Right ventricle myocardium superior (tissue), 1 donor: Measurements from ENCODE around the gene TBX19. TPM values are rescaled to one million over a fixed set of nuclear protein-coding genes. Genes with fewer than 3 reads are reported as not detected.

Experiments used
- ATAC-seq: fragments of 200-7000 bp; cut with Tn5 transposase; one replicate; pipeline ENCODE4 v1.9.1; 2020; ENCODE audit warnings: mild to moderate bottlenecking; ENCODE audit not compliant: poor library complexity
- DNase-seq: peaks from one replicate; pipeline ENCODE4 v3.0.0-alpha.2; 2020
- intact Hi-C: fragments of 100-400 bp; cut with DNase I; formaldehyde crosslinking; loops from one replicate; pipeline ENCODE4 v1.11.2; 2022
- long read RNA-seq: library from polyadenylated mRNA; unstranded; transcript quantifications from one replicate; pipeline ENCODE4 v2.0.0, GENCODE V29; 2021
- total RNA-seq: library from RNA; stranded (reverse); fragmentation: NEBNext Ultra II Directional; extraction: Animal tissue kit (Norgen Biotek cat#: 25700); gene quantifications from one replicate; pipeline ENCODE4 v1.2.1, GENCODE V29; 2021
- donor health status: DM: no; HTN: yes; CAD: no; lungs with severe emphysema.

TBX19 gene
- 0.40 TPM for total RNA-seq
- long read RNA-seq = 0 reads

DNA sequence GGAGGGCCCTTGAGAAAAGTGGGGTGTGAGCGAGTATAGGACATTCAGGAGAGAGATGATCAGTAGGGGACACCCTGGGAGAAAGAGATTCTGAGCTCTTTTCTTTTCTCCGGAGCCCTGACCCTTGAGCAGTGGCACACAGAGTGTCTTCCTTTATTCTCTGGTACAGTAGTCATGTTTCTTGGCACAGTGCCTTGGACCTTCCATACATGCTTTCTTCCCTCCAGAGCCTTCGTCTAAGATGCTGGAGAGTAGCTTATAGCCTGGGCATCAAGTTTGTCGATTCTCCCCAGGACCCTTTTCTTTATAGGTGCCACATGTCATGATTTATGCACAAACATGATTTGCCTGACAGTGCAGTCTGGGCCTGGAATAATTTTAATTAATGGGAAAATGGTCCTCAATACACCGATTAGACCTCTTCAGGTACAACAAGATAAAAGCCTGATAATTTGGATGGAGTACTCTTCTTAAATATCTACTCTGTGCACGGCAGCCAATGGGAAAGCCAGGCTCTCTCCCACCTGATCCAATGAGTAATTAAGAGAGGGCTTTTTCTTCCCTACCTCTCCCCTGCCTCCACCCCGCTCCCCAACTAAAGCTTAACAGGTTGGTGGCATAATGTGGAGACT lies at the start of gene TBX19:
TSS of gene TBX19 (plus strand) at position 582 of the 632 bp plus-strand sequence. CDS start 214 bp downstream, outside the sequence.
- intact Hi-C loops = no loop called here
- ATAC-seq = no peak
- DNase-seq = no peak

DNA sequence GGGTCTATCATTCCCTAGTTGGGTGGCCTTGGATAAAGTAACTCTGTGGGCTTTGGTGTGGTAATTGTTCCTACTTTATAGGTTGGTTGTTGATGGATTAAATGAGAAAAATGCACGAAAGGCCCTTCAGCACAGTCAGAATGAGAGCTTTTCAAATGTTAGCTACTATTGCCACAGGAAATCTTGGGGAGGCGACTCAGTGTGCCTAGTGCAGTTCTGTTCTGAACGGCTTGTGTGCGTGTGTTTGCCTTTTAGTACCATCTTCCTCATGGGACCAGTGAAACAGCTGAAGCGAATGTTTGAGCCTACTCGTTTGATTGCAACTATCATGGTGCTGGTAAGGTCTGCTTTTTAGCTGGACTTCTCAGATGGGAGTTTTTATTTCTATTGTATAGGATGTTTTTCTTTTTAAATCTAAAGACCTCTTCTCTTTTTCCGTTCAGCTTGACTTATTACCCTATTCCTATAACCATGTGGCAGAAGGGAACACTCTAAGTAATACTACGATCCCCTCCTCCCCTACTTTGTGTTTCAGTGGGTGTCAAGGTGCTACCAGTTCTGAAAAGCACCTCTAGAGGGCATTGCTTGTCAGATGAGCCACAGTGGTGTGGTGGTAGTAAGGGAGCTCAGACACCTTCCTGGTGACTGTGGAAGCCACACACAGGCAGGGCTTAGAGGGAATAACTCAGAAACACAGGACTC lies 45.7 kb upstream of the TBX19 start:
- intact Hi-C loops = no loop called here
- DNase-seq (no peak), ATAC-seq (peak; percentile 59)

DNA sequence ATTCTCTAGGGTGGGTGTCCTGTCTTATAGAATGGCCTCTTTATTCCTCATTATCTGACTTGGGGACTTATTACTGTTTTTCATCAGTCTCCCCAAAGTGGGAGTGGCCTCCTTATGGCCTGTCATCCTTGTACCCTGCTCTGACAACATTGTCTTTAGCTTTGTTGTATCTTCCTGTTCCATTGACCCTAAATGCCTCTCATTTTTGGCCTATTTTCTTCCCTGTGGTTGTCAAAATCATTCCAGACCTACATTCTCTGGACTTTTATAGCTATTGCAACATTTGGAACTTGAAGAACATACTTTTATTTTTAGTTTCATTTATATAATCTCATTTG lies 45.2 kb upstream of the TBX19 start:
- intact Hi-C loops = no loop called here
- ATAC-seq (no peak), DNase-seq (no peak)

DNA sequence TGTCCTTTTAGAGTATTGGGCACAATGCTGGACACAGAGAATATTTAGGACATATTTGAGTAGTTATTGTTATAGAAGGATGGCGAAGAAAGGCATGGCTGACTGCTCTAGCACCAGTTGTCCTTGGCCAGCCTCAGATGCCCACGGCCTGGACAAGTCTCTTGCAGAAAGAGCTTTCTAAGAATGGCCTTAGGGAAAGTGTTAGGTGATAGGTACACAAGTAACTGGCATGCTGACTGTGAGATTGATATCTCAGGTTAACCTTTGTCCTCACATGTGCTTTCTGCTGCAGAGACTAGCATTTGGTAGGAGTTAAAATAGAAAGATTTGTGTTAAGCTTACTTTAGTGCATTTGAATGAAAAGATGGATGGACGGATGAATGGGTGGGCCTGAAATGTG lies 44.7 kb upstream of the TBX19 start:
- no peak for DNase-seq
- intact Hi-C loops = no loop called here
- ATAC-seq = no peak

DNA sequence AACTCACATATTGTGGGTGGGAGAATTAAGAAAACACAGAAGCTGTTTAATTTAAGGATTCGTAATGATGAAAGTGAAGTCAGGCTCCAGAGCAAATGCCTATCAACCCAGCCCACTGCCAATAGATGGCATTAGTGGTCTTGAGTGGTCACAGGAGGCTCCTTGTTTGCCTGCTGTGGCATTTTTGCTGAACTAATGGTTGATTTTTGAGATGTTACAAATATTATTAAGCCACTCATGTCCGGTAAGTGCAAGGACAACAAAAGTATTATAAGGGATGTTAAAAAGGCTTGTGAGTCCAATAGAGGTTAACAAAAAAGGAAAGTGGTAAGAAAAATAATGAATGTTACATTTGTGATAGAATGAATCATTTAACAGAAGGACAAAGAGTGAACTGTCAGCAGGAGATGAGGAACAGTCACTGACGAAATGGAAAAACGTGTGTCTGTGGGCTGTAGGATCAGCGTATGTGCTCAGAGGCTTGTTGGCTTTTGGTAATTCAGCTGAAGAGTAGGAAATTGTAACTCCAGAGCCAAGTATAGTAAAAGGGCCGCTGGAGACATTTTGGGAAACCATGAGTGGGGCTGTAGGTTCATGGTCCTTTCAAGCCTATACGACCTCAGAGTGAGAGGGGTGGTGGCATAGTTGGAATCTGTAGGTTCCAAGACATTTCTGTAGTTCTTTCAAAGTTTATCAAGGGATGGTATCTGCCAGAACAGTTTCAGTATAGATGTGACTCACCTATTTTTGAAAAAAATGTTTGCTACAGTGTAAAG lies 43.7 kb upstream of the TBX19 start:
- intact Hi-C loops = no loop called here
- no peak for DNase-seq
- ATAC-seq = no peak

DNA sequence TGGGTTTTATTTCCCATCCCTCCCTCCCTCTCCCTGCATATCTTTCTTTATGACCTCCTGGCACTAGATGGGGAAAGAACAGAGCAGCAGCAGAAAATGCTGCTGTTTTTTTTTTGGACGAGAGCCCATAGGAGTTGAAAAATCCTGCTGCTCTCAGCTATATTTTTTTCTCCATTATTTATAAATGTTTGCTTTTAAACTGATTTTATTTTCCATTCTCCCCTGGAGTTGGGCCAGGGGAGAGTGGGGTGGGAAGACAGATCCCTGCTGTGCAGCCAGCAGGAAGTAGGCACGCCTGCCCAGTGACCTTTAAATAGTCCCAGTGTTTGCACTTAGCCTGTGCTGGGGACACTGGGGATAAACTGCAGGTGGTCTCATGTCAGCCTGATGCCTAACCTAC lies 37.5 kb upstream of the TBX19 start:
- intact Hi-C loops = no loop called here
- ATAC-seq (peak; percentile 79), DNase-seq (no peak)

DNA sequence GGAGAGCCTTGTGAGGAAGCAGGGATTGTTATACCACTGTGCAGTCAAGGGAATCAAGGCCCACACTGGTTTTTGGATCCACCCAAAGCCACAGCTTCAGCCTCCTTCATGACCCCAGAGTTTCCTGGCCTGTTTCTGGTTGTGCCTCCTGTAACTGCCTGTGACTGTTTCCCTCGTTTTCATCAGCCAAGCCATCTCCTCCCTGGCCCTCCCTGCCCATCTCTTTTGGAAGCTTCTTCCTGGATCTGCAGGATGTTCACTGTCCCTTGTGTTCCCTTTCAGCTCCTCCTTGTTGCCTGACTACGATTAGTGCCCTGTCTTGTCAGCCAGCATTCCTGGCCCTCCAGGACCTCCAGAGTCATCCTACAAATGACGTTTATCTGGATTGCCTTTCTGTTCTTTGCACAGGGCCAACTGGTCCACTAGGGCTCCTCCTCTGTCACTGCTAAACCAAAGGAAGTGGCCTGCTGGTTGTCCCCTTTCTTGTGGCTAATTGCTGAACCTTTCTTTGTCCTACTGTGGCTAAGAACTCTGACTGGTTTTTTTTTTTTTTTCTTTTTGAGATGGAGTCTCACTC lies 37.0 kb upstream of the TBX19 start:
- ATAC-seq = peak; percentile 58
- DNase-seq = no peak
- intact Hi-C loops = no loop called here

DNA sequence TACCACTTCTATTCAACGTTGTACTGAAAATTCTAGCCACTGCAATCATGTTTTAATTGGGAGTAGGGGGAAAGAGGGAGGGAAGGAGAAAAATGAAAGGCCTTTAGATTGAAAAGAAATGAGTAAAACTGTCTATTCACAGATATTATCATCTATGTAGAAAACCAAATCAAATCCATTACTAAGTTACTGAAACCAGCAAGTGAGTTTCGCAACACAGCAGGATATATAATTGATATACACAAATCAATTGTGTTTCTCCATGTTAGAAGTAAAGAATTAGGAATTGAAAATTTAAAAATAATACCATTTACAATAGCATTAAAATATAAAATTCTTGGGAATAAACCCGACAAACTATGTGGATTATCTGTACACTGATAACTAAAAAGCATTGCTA lies 35.6 kb upstream of the TBX19 start:
- intact Hi-C loops = no loop called here
- ATAC-seq = no peak
- no peak for DNase-seq

DNA sequence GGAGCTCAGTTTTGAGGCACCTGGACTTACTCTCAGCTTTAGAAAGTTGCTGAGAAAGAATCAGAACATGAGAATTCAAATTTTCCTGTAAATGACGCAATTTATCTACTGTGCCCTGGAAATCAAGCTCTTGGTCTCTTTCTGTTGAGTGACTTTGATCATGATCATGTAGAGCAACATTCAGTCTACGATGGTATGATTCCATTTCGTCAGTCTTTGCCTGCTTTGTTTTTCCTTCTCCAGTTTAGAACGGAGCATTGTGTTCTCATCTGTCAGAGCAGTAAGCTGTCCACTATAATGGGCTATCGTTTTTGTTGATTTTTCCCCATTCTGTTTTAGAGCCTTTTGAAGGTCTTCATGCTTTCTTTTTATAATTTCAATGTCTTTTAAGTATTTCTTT lies 34.2 kb upstream of the TBX19 start:
- intact Hi-C loops = no loop called here

DNA sequence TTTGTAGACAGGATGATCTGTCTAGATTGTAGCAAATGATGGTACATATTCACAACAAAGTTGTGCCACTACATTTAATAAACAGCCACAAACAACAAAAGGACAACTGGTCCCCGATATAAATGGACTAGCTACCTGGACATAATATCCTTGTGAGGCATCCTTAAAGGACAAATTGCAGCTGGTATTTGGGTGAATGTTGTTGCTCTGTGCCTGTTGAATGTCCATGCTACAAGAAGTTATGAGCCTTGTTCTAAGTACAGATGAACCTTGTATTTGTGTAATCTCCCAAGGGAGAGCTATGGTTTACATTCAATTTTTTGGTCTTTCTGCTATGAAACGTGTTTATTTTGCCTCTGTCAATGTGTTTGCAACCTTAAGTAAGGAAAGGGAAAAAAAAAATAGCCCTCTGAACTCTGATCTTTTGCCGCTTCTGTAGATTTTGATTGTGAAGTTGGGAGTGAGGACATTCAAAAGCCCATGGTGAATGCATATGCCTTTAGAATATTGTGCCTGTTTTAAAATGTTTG lies 28.4 kb upstream of the TBX19 start:
- intact Hi-C loops = no loop called here
- DNase-seq (no peak), ATAC-seq (no peak)

More for the DNA sequence above, 34.2 kb upstream of the TBX19 start:
- ATAC-seq = no peak
- no peak for DNase-seq

DNA sequence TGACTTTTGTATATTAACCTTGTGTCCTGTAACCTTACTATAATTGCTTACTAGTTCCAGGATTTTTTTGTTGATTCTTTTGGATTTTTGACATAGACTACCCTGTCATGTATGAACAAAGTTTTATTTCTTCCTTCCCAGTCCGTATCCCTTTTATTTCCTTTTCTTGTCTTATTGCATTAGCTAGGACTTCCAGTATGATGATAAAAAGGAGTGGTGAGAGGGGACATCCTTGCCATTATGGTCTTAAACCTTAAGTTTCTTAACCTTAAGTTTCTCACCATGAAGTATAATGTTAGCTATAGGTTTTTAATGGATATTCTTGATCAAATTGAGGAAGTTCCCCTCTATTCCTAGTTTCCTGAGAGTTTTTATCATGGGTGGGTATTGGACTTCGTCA lies 24.5 kb upstream of the TBX19 start:
- intact Hi-C loops = no loop called here
- ATAC-seq = no peak
- no peak for DNase-seq

DNA sequence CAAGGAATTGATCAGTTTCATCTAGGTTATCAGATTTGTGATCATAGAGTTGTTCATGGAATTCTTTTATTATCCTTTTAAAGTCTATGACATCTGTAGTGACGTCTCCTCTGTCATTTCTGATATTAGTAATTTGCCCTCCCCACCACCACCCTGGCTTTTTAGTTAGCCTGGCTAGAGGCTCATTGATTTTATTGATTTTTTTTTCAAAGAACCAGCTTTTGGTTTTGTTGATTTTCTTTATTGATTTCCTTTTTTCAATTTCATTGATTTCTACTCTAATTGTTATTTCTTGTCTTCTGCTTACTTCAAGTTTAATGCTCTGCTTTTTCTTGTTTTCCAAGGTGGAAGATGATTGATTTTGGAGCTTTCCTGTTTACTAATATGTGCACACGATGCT lies 23.3 kb upstream of the TBX19 start:
- ATAC-seq = no peak
- intact Hi-C loops = no loop called here

DNA sequence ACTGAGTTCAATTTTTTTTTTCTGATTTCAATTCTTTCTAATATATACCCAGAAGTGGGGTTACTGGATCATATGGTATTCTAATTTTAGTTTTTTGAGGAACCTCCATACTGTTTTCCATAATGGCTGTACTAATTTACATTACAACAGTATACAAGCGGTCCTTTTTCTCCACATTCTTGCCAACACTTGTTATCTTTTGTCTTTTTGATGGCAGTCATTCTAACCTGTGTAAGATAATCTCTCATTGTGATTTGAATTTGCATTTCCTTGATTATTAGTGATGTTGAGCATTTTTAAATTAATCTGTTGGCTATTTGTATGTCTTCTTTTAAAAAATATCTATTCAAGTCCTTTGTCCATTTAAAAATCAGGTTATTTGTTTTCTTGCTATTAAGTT lies 21.1 kb upstream of the TBX19 start:
- ATAC-seq = no peak
- no peak for DNase-seq
- intact Hi-C loops = no loop called here

More for the DNA sequence above, 23.3 kb upstream of the TBX19 start:
- no peak for DNase-seq

DNA sequence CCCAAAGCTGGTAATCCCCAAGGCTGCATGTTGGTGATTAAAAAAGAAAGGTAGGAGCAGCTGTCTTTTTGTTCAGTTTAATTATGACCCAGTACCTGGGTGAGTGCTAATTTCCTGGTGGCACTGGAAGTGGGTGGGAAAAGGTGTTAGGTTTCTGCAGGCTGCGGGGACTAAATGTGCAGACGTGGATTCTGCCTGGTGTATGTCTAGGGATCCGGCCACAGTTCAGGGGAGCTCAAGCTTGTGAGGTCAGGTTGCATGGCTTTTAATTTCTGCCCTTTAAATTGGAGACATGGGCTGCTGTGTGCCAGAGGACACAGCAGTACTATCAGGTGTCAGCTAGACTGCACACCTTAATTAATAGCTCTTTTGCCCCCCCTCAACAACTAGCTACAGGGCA lies 20.3 kb upstream of the TBX19 start:
- ATAC-seq = no peak
- intact Hi-C loops = no loop called here
- no peak for DNase-seq

DNA sequence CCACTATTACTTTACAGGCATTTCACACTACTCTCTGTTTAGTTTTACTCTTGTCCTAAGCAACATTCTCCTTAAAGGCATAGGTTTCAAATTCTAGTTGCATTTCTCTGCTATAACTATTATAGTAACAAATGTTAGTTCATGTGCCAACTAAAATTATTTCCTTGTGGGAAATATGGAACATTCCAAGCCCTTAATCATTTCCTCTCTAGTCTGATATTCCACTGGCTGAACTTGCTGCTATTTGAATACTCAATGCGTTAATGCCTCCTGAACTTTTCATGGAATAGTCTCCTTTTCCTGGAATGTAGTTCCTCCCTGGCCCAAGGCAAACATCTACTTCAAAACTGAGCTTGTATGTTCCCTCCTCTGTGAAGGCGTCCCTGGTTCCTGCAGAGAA lies 19.3 kb upstream of the TBX19 start:
- ATAC-seq (no peak), DNase-seq (no peak)
- intact Hi-C loops = no loop called here

DNA sequence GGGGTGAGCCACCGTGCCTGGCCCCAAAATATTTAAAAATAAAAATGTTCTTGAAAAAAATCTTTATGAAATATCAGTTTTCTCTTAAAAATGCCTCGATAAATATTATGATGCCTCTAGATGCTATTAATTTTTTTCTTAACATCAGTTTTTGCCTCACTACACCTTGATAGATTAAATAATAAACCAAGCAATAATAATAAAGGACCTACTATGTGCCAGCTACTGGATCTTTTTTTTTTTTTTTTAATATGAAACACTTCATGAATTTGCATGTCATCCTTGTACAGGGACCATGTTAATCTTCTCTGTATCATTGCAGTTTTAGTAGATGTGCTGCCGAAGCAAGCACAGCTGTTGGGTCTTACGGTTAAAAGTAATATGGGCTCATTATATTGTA lies 17.5 kb upstream of the TBX19 start:
- ATAC-seq (no peak), DNase-seq (no peak)
- intact Hi-C loops = no loop called here

DNA sequence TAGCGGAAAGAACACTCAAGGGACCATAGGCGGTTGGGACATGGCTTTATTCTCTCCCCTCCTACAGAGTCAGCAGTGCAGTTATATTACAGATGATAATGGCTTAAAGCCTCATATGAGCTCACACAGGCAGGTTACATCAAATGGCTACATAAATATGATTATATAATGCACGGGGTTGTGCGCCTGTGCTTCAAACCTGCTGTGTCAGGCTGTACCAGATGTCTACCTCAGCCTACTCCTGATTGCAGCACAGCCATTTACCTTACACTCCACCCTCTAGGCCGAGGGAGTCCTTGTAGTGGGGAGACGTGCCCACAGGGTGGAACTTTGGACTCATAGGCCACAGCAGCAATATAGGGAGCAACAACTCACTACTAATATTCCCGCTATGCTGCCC lies 16.4 kb upstream of the TBX19 start:
- intact Hi-C loops = no loop called here
- no peak for DNase-seq
- no peak for ATAC-seq

DNA sequence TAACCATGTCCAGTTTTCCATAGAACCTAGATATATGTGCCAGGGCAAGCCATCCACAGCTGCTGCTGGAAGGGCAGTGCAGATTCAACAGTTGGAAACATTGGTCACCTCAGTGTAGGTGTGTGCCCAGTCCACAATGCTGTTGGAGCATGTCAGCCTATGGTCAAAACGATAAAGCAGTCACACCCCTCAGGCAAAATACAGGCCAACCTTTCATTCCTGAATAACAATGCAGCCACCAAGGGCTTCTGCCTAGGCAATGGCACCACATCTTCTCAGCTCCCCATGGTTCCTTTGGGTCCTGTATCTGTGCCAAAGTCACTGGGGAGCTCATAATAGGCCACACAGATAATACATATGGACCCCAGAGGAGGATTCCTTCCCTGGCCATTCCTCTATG lies 15.1 kb upstream of the TBX19 start:
- no peak for DNase-seq
- intact Hi-C loops = no loop called here
- ATAC-seq = no peak

DNA sequence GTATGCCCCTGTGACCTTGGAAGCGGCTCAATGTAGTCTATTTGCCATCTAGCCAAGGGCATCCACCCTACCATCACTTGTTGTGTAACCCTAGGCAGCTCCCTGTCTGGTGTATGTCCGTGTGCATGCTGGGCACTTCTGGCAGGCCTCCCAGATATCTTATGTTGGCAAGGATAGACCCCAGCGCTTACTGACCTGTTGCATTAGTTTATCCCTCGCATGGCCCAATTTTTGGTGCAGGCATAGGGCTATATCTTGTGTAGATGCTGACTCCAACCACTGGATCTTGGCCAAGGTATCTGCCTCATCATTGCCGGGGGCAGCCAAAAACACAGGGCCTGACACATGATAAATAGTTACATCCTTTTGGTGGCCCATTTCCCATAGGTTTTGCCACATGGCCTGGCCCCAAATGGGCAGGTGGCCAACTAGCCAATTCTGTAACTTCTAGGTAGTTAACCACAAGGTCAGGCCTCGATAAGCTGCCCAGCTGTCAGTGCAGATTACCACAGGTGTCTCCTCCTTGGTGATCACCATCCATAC lies 14.0 kb upstream of the TBX19 start:
- intact Hi-C loops = no loop called here
- ATAC-seq (no peak), DNase-seq (no peak)
